Measurements from ENCODE around the gene DDX47. TPM values are rescaled to one million over a fixed set of nuclear protein-coding genes. Genes with fewer than 3 reads are reported as not detected.
"Not testable (repeated sequence)": the region's sequence is repeated elsewhere in the genome, so short reads cannot be mapped to it uniquely, and the experiment has no call there.

DDX47 gene
- total RNA-seq, 1 donor from 2014 or later, result 45.1 TPM

GRCh38 chr12:12839003-12839395, 25.9 kb downstream of the DDX47 start:
- TF ChIP-seq, protein P1, sequence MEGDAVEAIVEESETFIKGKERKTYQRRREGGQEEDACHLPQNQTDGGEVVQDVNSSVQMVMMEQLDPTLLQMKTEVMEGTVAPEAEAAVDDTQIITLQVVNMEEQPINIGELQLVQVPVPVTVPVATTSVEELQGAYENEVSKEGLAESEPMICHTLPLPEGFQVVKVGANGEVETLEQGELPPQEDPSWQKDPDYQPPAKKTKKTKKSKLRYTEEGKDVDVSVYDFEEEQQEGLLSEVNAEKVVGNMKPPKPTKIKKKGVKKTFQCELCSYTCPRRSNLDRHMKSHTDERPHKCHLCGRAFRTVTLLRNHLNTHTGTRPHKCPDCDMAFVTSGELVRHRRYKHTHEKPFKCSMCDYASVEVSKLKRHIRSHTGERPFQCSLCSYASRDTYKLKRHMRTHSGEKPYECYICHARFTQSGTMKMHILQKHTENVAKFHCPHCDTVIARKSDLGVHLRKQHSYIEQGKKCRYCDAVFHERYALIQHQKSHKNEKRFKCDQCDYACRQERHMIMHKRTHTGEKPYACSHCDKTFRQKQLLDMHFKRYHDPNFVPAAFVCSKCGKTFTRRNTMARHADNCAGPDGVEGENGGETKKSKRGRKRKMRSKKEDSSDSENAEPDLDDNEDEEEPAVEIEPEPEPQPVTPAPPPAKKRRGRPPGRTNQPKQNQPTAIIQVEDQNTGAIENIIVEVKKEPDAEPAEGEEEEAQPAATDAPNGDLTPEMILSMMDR (IDR thresholded peaks at IDR 0.05; ENCODE audit: unreplicated experiment), result no peak
- H3K4me3 Mint-ChIP-seq (ENCODE audit: unreplicated experiment), result no peak overlapping the region
- DNase-seq (ENCODE audit: low spot score), result no peak
- H3K27me3 Mint-ChIP-seq (ENCODE audit: unreplicated experiment), result peaks cover 1% of the 10 kb centered on the region
- H3K4me1 Mint-ChIP-seq (ENCODE audit: unreplicated experiment), result no peaks in the 10 kb centered on the region
- H3K36me3 Mint-ChIP-seq (ENCODE audit: low read depth, unreplicated experiment), result peaks cover 3% of the 10 kb centered on the region
- no peaks in the 10 kb centered on the region for H3K9me3 Mint-ChIP-seq (ENCODE audit: unreplicated experiment)
- no peak overlapping the region for H3K27ac Mint-ChIP-seq (ENCODE audit: unreplicated experiment)

DNA sequence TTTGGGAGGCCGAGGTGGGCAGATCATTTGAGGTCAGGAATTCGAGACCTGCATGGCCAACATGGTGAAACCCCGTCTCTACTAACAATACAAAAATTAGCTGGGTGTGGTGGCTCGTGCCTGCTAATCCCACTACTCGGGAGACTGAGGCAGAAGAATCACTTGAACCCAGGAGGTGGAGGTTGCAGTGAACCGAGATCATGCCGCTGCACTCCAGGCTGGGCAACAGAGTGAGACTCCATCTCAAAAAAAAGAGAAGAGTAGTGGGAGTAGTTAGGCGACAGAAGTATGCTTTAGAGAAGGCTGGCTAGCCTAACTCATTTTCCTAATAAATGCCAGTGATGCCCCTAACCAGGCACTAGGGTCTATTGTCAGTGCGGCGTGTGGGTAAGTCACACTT, 26.3 kb downstream of the DDX47 start:
- not testable (repeated sequence) for H3K9me3 Mint-ChIP-seq (ENCODE audit: unreplicated experiment); H3K36me3 Mint-ChIP-seq (ENCODE audit: low read depth, unreplicated experiment); DNase-seq (ENCODE audit: low spot score); H3K27ac Mint-ChIP-seq (ENCODE audit: unreplicated experiment); H3K27me3 Mint-ChIP-seq (ENCODE audit: unreplicated experiment); H3K4me3 Mint-ChIP-seq (ENCODE audit: unreplicated experiment); H3K4me1 Mint-ChIP-seq (ENCODE audit: unreplicated experiment)

DNA sequence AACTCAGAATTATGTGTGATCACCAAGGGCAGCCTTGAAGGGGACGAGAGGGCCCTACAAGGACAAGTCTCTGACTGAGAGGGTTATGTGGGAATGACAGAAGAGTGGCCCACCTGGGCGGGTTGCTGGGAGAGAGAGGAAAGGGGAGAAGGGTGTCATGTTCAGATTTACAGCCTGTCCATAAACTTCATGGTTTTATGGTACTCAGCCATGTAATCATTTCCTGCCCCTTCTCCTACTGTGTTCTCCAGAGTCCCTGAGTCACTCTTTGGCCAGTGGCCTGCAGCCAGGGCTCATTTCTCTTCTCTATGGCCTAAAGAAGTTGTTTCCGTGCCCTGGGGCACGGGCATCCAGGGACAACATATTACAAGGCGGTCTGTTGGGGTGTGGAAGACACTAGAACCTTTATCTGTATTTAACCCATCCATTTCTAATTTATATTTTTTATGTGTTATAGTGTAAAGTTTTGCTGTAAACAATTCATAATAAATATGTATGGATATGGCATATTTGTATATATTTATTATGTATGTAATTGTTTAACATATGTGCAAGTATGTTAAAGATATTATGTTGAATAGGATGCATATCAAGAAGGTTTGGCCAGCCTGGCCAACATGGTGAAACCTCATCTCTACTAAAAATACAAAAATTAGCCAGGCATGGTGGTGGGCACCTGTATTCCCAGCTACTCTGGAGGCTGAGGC, 26.9 kb downstream of the DDX47 start:
- no peak overlapping the region for H3K27ac Mint-ChIP-seq (ENCODE audit: unreplicated experiment)
- no peak overlapping the region for H3K4me3 Mint-ChIP-seq (ENCODE audit: unreplicated experiment)

GRCh38 chr12:12840580-12840899, 27.4 kb downstream of the DDX47 start:
- DNase-seq (ENCODE audit: low spot score), result no peak
- peaks cover 3% of the 10 kb centered on the region for H3K36me3 Mint-ChIP-seq (ENCODE audit: low read depth, unreplicated experiment)
- H3K4me3 Mint-ChIP-seq (ENCODE audit: unreplicated experiment), result no peak overlapping the region
- TF ChIP-seq, protein P1 (IDR thresholded peaks at IDR 0.05; ENCODE audit: unreplicated experiment), result no peak
- H3K4me1 Mint-ChIP-seq (ENCODE audit: unreplicated experiment), result no peaks in the 10 kb centered on the region
- no peaks in the 10 kb centered on the region for H3K9me3 Mint-ChIP-seq (ENCODE audit: unreplicated experiment)
- H3K27me3 Mint-ChIP-seq (ENCODE audit: unreplicated experiment), result peaks cover 1% of the 10 kb centered on the region
- no peak overlapping the region for H3K27ac Mint-ChIP-seq (ENCODE audit: unreplicated experiment)

More for the DNA sequence above, 26.9 kb downstream of the DDX47 start:
- DNase-seq (ENCODE audit: low spot score), result no peak
- no peaks in the 10 kb centered on the region for H3K4me1 Mint-ChIP-seq (ENCODE audit: unreplicated experiment)
- H3K36me3 Mint-ChIP-seq (ENCODE audit: low read depth, unreplicated experiment), result peaks cover 3% of the 10 kb centered on the region
- H3K9me3 Mint-ChIP-seq (ENCODE audit: unreplicated experiment), result no peaks in the 10 kb centered on the region
- TF ChIP-seq, protein P1 (IDR thresholded peaks at IDR 0.05; ENCODE audit: unreplicated experiment), result no peak
- peaks cover 1% of the 10 kb centered on the region for H3K27me3 Mint-ChIP-seq (ENCODE audit: unreplicated experiment)

DNA sequence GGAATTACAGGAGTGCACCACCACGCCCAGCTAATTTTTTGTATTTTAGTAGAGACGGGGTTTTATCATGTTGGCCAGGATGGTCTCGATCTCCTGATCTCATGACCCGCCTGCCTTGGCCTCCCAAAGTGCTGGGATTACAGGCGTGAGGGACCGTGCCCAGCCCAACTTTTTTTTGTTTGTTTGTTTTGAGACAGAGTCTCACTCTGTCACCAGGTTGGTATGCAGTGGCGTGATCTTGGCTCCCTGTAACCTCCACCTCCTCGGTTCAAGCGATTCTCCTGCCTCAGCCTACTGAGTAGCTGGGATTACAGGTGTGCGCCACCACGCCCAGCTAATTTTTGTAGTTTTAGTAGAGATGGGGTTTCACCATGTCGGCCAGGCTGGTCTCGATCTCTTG, 28.3 kb downstream of the DDX47 start:
- H3K4me1 Mint-ChIP-seq (ENCODE audit: unreplicated experiment); H3K36me3 Mint-ChIP-seq (ENCODE audit: low read depth, unreplicated experiment); H3K27me3 Mint-ChIP-seq (ENCODE audit: unreplicated experiment); H3K9me3 Mint-ChIP-seq (ENCODE audit: unreplicated experiment); H3K27ac Mint-ChIP-seq (ENCODE audit: unreplicated experiment); DNase-seq (ENCODE audit: low spot score); H3K4me3 Mint-ChIP-seq (ENCODE audit: unreplicated experiment): not testable (repeated sequence)

DNA sequence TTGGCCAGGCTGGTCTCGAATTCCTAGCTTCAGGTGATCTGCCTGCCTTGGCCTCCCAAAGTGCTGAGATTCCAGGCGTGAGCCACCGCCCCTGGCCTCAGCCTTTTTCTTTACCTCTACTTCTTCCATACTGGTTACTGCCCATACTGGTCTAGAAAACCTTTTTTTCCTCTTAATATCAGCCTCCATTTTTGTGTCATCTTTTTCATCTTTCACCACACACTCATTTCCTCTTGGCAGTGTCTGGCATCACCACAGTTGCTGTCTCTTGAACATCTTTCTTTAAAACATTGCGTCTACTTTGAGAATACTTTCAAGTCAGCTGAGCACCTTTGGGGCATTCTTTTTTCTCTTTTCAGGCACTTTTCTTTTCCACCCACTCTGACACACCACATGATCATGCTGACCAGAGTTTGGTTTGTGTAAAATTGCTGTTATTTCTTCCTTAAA, 32.7 kb downstream of the DDX47 start:
- no peak for DNase-seq (ENCODE audit: low spot score)
- Mint-ChIP-seq H3K36me3 (ENCODE audit: low read depth, unreplicated experiment) (peaks cover 4% of the 10 kb centered on the region), H3K4me1 (ENCODE audit: unreplicated experiment) (no peaks in the 10 kb centered on the region), H3K9me3 (ENCODE audit: unreplicated experiment) (no peaks in the 10 kb centered on the region), H3K4me3 (ENCODE audit: unreplicated experiment) (no peak overlapping the region), H3K27ac (ENCODE audit: unreplicated experiment) (no peak overlapping the region), H3K27me3 (ENCODE audit: unreplicated experiment) (peaks cover 3% of the 10 kb centered on the region)
- TF ChIP-seq, protein P1 (IDR thresholded peaks at IDR 0.05; ENCODE audit: unreplicated experiment), result no peak

DNA sequence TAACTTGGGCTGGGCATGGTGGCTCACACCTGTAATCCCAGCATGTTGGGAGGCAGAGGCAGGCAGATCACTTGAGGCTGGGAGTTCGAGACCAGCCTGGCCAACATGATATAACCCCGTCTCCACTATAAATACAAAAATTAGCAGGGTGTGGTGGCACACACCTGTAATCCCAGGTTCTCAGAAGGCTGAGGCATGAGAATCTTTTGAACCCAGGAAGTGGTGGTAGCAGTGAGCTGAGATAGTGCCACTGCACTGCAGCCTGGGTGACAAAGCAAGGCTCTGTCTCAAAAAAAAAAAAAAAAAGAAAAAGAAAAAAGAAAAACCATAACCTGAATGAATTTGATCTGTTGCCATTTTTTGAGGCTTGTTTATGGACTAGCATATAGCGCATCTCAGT, 33.6 kb downstream of the DDX47 start:
- not testable (repeated sequence) for H3K4me1 Mint-ChIP-seq (ENCODE audit: unreplicated experiment); H3K36me3 Mint-ChIP-seq (ENCODE audit: low read depth, unreplicated experiment); H3K27ac Mint-ChIP-seq (ENCODE audit: unreplicated experiment); H3K27me3 Mint-ChIP-seq (ENCODE audit: unreplicated experiment); H3K9me3 Mint-ChIP-seq (ENCODE audit: unreplicated experiment); H3K4me3 Mint-ChIP-seq (ENCODE audit: unreplicated experiment); DNase-seq (ENCODE audit: low spot score)

Data from endothelial cell (in vitro differentiated cells).